ENCODE measurements around the gene IFNA7. TPM values are rescaled to one million over a fixed set of nuclear protein-coding genes. Genes with fewer than 3 reads are reported as not detected.
"Not testable (repeated sequence)": the region's sequence is repeated elsewhere in the genome, so short reads cannot be mapped to it uniquely, and the experiment has no call there.

Gene IFNA7
- total and polyA plus RNA-seq, 2 of the 4 experiments (the other 2 are of a cell fraction), result not detected

GRCh38 chr9:21236360-21236714 is 34.3 kb upstream of the IFNA7 start:
- H2BK120ac ChIP-seq (ENCODE audit: low read depth, low read length); H3K4me1 ChIP-seq (ENCODE audit: control insufficient read depth, insufficient read depth, low read length); H3K9ac ChIP-seq (ENCODE audit: low read depth, low read length); H3K4me3 ChIP-seq (ENCODE audit: insufficient read depth, low read depth, low read length); H4K91ac ChIP-seq (ENCODE audit: insufficient read depth, low read depth, low read length); H3K56ac ChIP-seq (ENCODE audit: extremely low read depth, insufficient read depth, low read length); H3K9me3 ChIP-seq (ENCODE audit: control insufficient read depth, insufficient read depth, low read length); H2BK5ac ChIP-seq (ENCODE audit: low read depth, low read length, poor library complexity, severe bottlenecking); H3K23ac ChIP-seq (ENCODE audit: low read depth, low read length); H3K9me1 ChIP-seq (ENCODE audit: insufficient read depth, low read length); H2AFZ ChIP-seq (replicated peaks; ENCODE audit: low read length, poor library complexity); dilution Hi-C loops (cut with HindIII; ENCODE audit: low sequenced_read_pairs, unreplicated experiment); ATAC-seq (ENCODE audit: low read depth); H3K36me3 ChIP-seq (ENCODE audit: control insufficient read depth, insufficient read depth, low read length); H3K79me1 ChIP-seq (ENCODE audit: low read depth in 1 of 2, low read length in 2 of 2); H3K4ac ChIP-seq (ENCODE audit: low read depth, low read length); BruUV-seq (replicated peaks); in situ Hi-C loops (cut with MboI; ENCODE audit: low sequenced_read_pairs); H3K18ac ChIP-seq (ENCODE audit: low read depth, low read length); H4K20me1 ChIP-seq (ENCODE audit: insufficient read depth, low read length); DNase-seq; H3K27me3 ChIP-seq (ENCODE audit: control insufficient read depth, insufficient read depth, low read length); H4K5ac ChIP-seq (ENCODE audit: low read depth, low read length); POLR2A ChIA-PET (ENCODE audit: unreplicated experiment); H2BK20ac ChIP-seq (ENCODE audit: low read depth, low read length); H2AK5ac ChIP-seq (ENCODE audit: low read depth, low read length); H3K14ac ChIP-seq (replicated peaks; ENCODE audit: low read depth, low read length); H2BK15ac ChIP-seq (ENCODE audit: low read depth, low read length); H3K4me2 ChIP-seq (ENCODE audit: low read depth, low read length); H4K8ac ChIP-seq (ENCODE audit: low read depth in 2 of 2, low read length in 2 of 2); H2AK9ac ChIP-seq (replicated peaks; ENCODE audit: low read depth, low read length, poor library complexity); H3K27ac ChIP-seq (ENCODE audit: insufficient read depth, low read length): not testable (repeated sequence)
- CTCF ChIA-PET, result interaction anchor here (0.6 to 2.3 kb wide), 7 partner anchors 17 to 560 kb away, joined by 3 to 10 read pairs (median 4); no protein-coding TSS in a partner anchor
- intact Hi-C loops (cut with micrococcal nuclease), result loop anchor here (5.0 kb wide), 1 partner anchor 216 kb away; no protein-coding TSS in a partner anchor
- WGBS, 2 experiments (ENCODE audit: extremely low coverage in 2 of 2, insufficient read length in 1 of 2), result no CpG with 5 or more reads among the region's 1 CpG
